ENCODE results near the gene GDI1. TPM values are rescaled to one million over a fixed set of nuclear protein-coding genes. Genes with fewer than 3 reads are reported as not detected.
A peak's percentile ranks its signal among the peaks of the same experiment; 100 is the strongest.
"Not testable (repeated sequence)": the region's sequence is repeated elsewhere in the genome, so short reads cannot be mapped to it uniquely, and the experiment has no call there.

Gene GDI1
- total and polyA plus RNA-seq, 2 of the 4 experiments (the other 2 are of a cell fraction): 113 to 291 TPM

- BruUV-seq (replicated peaks); H3K4me1 ChIP-seq (ENCODE audit: control insufficient read depth, insufficient read depth, low read length); H2BK15ac ChIP-seq (ENCODE audit: low read depth, low read length); dilution Hi-C loops (cut with HindIII; ENCODE audit: low sequenced_read_pairs, unreplicated experiment); H3K9me3 ChIP-seq (ENCODE audit: control insufficient read depth, insufficient read depth, low read length); H2BK120ac ChIP-seq (ENCODE audit: low read depth, low read length); H3K9me1 ChIP-seq (ENCODE audit: insufficient read depth, low read length); H3K4me3 ChIP-seq (ENCODE audit: insufficient read depth, low read depth, low read length); DNase-seq; H3K9ac ChIP-seq (ENCODE audit: low read depth, low read length); in situ Hi-C loops (cut with MboI; ENCODE audit: low sequenced_read_pairs); H3K23ac ChIP-seq (ENCODE audit: low read depth, low read length); ATAC-seq (ENCODE audit: low read depth); H2AFZ ChIP-seq (replicated peaks; ENCODE audit: low read length, poor library complexity); H4K8ac ChIP-seq (ENCODE audit: low read depth in 2 of 2, low read length in 2 of 2); H2BK5ac ChIP-seq (ENCODE audit: low read depth, low read length, poor library complexity, severe bottlenecking); CTCF ChIA-PET; H2AK9ac ChIP-seq (replicated peaks; ENCODE audit: low read depth, low read length, poor library complexity); H4K91ac ChIP-seq (ENCODE audit: insufficient read depth, low read depth, low read length); H4K5ac ChIP-seq (ENCODE audit: low read depth, low read length); H3K4ac ChIP-seq (ENCODE audit: low read depth, low read length); H3K27ac ChIP-seq (ENCODE audit: insufficient read depth, low read length); POLR2A ChIA-PET (ENCODE audit: unreplicated experiment); intact Hi-C loops (cut with micrococcal nuclease); H3K27me3 ChIP-seq (ENCODE audit: control insufficient read depth, insufficient read depth, low read length); H2AK5ac ChIP-seq (ENCODE audit: low read depth, low read length); H3K4me2 ChIP-seq (ENCODE audit: low read depth, low read length); H3K18ac ChIP-seq (ENCODE audit: low read depth, low read length); H3K56ac ChIP-seq (ENCODE audit: extremely low read depth, insufficient read depth, low read length); H2BK20ac ChIP-seq (ENCODE audit: low read depth, low read length): not testable (repeated sequence)
- peaks cover 44% of the 10 kb centered on the region for H4K20me1 ChIP-seq (ENCODE audit: insufficient read depth, low read length)
- WGBS, 2 experiments (ENCODE audit: extremely low coverage in 2 of 2, insufficient read length in 1 of 2): no CpG with 5 or more reads among the region's 6 CpGs
- peaks cover 21% of the 10 kb centered on the region for H3K36me3 ChIP-seq (ENCODE audit: control insufficient read depth, insufficient read depth, low read length)
- peak overlapping the region; percentile 15; the same call in 1 of the 2 replicates for H3K14ac ChIP-seq (replicated peaks; ENCODE audit: low read depth, low read length)
- H3K79me1 ChIP-seq (ENCODE audit: low read depth in 1 of 2, low read length in 2 of 2): peaks cover 4 to 24% of the 10 kb centered on the region in 2 experiments; a peak in 3 of 4 replicates
Observed at GRCh38 chrX:154400369-154400817, 36.6 kb upstream of the GDI1 start.
